Smooth muscle cell (in vitro differentiated cells): Measurements from ENCODE around the gene C16orf86. TPM values are rescaled to one million over a fixed set of nuclear protein-coding genes. Genes with fewer than 3 reads are reported as not detected.

ENCODE experiments used
- DNase-seq: peaks from one replicate; lab custom pipeline; 2025; ENCODE audit not compliant: unreplicated experiment; lab: John Stamatoyannopoulos, UW
- H2AFZ ChIP-seq: fragments of 200-600 bp; sonication (generic); 2 replicates; pipeline ENCODE4 v1.6.0; 2016; ENCODE audit warnings: antibody characterized with exemption, low read depth, mild to moderate bottlenecking
- H3F3A ChIP-seq: fragments of 200-600 bp; sonication (generic); 2 replicates; pipeline ENCODE4 v1.6.0; 2017; ENCODE audit warnings: antibody characterized with exemption, low read depth
- H3K27ac ChIP-seq: fragments of 200-600 bp; sonication (generic); 2 replicates; pipeline ENCODE4 v1.5.1; 2016; ENCODE audit warnings: low read depth, mild to moderate bottlenecking
- H3K27me3 ChIP-seq: fragments of 200-600 bp; sonication (generic); 2 replicates; pipeline ENCODE4 v1.6.1; 2016; ENCODE audit warnings: low read depth, mild to moderate bottlenecking
- H3K36me3 ChIP-seq: fragments of 200-600 bp; sonication (generic); 2 replicates; pipeline ENCODE4 v1.5.1; 2016; ENCODE audit warnings: low read depth
- H3K4me1 ChIP-seq: fragments of 200-600 bp; sonication (generic); 2 replicates; pipeline ENCODE4 v1.5.1; 2016; ENCODE audit warnings: low read depth
- H3K4me2 ChIP-seq: fragments of 200-600 bp; sonication (generic); 2 replicates; pipeline ENCODE4 v1.6.0; 2016; ENCODE audit warnings: mild to moderate bottlenecking
- H3K4me3 ChIP-seq: fragments of 200-600 bp; sonication (generic); 2 replicates; pipeline ENCODE4 v1.5.1; 2016; ENCODE audit warnings: mild to moderate bottlenecking
- H3K79me2 ChIP-seq: fragments of 200-600 bp; sonication (generic); 2 replicates; pipeline ENCODE4 v1.6.0; 2016; ENCODE audit warnings: low read depth, mild to moderate bottlenecking
- H3K9ac ChIP-seq: fragments of 200-600 bp; sonication (generic); 2 replicates; pipeline ENCODE4 v1.6.0; 2016; ENCODE audit warnings: low read depth
- H3K9me3 ChIP-seq: fragments of 200-600 bp; sonication (generic); replicated peaks from 2 replicates; pipeline ENCODE4 v1.5.1; 2016; ENCODE audit warnings: low read depth
- H4K20me1 ChIP-seq: fragments of 200-600 bp; sonication (generic); 2 replicates; pipeline ENCODE4 v1.6.0; 2016; ENCODE audit warnings: low read depth
- WGBS: methylation state at CpG from one replicate; pipeline ENCODE4 v1.1.7; 2016; ENCODE audit warnings: low lambda C conversion rate; 5-methylcytosine and 5-hydroxymethylcytosine counted together
- polyA plus RNA-seq: library from polyadenylated mRNA; unstranded; fragments of >200 nt; fragmentation: Nextera tagmentation; extraction: Ambion mirVana; gene quantifications from 2 replicates; pipeline ENCODE4 v1.2.1, GENCODE V29; 2016
- total RNA-seq: library from RNA; depleted of rRNA; stranded (reverse); fragments of >200 nt; gene quantifications from 2 replicates; pipeline ENCODE4 v1.2.3, GENCODE V29; 2014
- TF ChIP-seq, protein P1 (sequence below): fragments of 200-600 bp; sonication (generic); IDR thresholded peaks from 2 replicates; pipeline ENCODE4 v1.5.1; 2017; ENCODE audit warnings: borderline replicate concordance, mild to moderate bottlenecking, antibody characterized with exemption; ENCODE audit not compliant: insufficient read depth, poor library complexity, severe bottlenecking

The C16orf86 gene
- total and polyA plus RNA-seq, 2 experiments from 2014 or later, result 3.4 to 8.5 TPM

DNA sequence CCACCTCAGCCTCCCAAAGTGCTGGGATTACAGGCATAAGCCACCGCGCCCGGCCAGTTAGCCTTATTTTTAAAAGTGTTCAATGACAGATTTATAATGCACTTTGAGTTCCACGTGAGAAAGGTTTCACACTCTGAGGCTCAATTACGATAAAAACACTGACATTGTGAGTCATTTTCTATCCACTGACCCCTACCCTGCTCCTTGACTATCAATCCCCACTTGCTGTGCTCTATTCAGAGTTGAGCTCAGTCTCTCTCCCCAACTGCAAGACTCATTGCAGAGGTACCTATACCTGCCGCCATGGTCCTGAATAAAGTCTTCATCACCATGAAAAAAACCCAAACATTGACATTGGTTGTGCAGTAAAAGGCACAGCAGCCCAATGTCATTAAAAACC, 44.0 kb downstream of the C16orf86 start:
- H3K4me2 ChIP-seq, result no peak overlapping the region
- H3K9me3 ChIP-seq, result no peaks in the 10 kb centered on the region
- peaks cover 82% of the 10 kb centered on the region for H3K79me2 ChIP-seq
- no peak for DNase-seq
- H3K27me3 ChIP-seq, result no peaks in the 10 kb centered on the region
- no peak overlapping the region for H3K27ac ChIP-seq
- TF ChIP-seq, protein P1, sequence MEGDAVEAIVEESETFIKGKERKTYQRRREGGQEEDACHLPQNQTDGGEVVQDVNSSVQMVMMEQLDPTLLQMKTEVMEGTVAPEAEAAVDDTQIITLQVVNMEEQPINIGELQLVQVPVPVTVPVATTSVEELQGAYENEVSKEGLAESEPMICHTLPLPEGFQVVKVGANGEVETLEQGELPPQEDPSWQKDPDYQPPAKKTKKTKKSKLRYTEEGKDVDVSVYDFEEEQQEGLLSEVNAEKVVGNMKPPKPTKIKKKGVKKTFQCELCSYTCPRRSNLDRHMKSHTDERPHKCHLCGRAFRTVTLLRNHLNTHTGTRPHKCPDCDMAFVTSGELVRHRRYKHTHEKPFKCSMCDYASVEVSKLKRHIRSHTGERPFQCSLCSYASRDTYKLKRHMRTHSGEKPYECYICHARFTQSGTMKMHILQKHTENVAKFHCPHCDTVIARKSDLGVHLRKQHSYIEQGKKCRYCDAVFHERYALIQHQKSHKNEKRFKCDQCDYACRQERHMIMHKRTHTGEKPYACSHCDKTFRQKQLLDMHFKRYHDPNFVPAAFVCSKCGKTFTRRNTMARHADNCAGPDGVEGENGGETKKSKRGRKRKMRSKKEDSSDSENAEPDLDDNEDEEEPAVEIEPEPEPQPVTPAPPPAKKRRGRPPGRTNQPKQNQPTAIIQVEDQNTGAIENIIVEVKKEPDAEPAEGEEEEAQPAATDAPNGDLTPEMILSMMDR, result no peak
- no peak overlapping the region for H3K4me3 ChIP-seq
- H3F3A ChIP-seq, result no peaks in the 10 kb centered on the region
- H3K36me3 ChIP-seq, result no peaks in the 10 kb centered on the region
- WGBS, result 95% methylated on average over 6 of the region's 6 CpGs
- no peak overlapping the region for H2AFZ ChIP-seq
- peaks cover 83% of the 10 kb centered on the region for H4K20me1 ChIP-seq
- H3K4me1 ChIP-seq, result no peaks in the 10 kb centered on the region
- no peak overlapping the region for H3K9ac ChIP-seq

DNA sequence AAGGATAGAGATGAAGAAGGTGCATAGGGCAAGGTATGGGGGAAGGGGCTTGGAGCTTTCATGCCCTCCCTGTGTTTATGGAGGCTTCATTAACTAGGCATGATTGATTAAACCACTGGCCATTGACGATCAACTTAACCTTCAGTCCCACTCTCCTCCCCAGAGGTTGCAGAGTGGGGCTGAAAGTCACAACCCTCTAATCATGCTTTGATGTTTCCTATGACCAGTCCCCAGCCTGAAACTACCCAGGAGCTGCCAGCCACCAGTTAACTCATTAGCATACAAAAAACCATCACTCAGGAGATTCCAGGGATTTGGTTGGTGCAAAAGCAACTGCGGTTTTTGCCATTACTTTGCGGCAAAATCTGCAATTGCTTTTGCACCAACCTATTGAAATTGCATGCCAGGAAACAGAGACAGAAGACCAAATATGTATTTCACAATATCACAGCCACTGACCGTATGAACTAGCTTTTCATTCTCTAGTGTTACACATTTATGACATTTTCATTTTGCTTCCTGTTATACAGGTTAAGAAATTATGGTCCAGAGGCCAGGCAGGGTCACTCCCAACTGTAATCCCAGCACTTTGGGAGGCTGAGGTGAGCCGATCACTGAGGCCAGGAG, 47.1 kb downstream of the C16orf86 start:
- TF ChIP-seq, protein P1, result no peak
- H2AFZ ChIP-seq, result no peak overlapping the region
- peaks cover 7% of the 10 kb centered on the region for H3K4me1 ChIP-seq
- DNase-seq, result no peak
- no peak overlapping the region for H3K27ac ChIP-seq
- H3K79me2 ChIP-seq, result peaks cover 90% of the 10 kb centered on the region
- peaks cover 80% of the 10 kb centered on the region for H4K20me1 ChIP-seq
- H3F3A ChIP-seq, result no peaks in the 10 kb centered on the region
- no peak overlapping the region for H3K4me3 ChIP-seq
- no peak overlapping the region for H3K9ac ChIP-seq
- no peak overlapping the region for H3K4me2 ChIP-seq
- no peaks in the 10 kb centered on the region for H3K27me3 ChIP-seq
- WGBS, result 79% methylated on average over 5 of the region's 5 CpGs
- no peaks in the 10 kb centered on the region for H3K36me3 ChIP-seq
- no peaks in the 10 kb centered on the region for H3K9me3 ChIP-seq

DNA sequence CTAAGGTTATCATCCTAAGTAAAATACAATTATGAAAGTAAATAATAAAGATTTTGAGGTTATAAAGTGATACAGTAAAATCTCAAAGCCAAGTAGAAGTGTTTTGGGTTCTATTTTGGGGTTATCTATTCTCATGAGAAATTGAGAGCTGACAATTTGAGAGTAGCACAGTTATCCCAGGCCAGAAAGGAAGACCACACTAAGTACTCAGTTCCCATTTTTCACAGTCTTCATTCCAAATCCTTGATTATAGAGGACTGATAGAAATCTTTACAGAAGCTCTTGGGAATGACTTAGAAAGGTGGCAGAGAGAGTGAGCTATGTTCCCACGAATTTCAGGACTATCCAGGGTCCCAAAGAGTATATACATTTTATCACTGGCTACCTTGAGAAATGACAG, 47.9 kb downstream of the C16orf86 start:
- H3K9ac ChIP-seq, result no peak overlapping the region
- no peaks in the 10 kb centered on the region for H3K9me3 ChIP-seq
- no peak overlapping the region for H3K4me3 ChIP-seq
- DNase-seq, result no peak
- WGBS, result 79% methylated on average over 1 of the region's 1 CpG
- H4K20me1 ChIP-seq, result peaks cover 73% of the 10 kb centered on the region
- no peaks in the 10 kb centered on the region for H3K36me3 ChIP-seq
- TF ChIP-seq, protein P1, result no peak
- H3K4me1 ChIP-seq, result peaks cover 7% of the 10 kb centered on the region
- H3F3A ChIP-seq, result no peaks in the 10 kb centered on the region
- no peak overlapping the region for H3K27ac ChIP-seq
- no peak overlapping the region for H2AFZ ChIP-seq
- no peak overlapping the region for H3K4me2 ChIP-seq
- peaks cover 85% of the 10 kb centered on the region for H3K79me2 ChIP-seq
- H3K27me3 ChIP-seq, result no peaks in the 10 kb centered on the region

DNA sequence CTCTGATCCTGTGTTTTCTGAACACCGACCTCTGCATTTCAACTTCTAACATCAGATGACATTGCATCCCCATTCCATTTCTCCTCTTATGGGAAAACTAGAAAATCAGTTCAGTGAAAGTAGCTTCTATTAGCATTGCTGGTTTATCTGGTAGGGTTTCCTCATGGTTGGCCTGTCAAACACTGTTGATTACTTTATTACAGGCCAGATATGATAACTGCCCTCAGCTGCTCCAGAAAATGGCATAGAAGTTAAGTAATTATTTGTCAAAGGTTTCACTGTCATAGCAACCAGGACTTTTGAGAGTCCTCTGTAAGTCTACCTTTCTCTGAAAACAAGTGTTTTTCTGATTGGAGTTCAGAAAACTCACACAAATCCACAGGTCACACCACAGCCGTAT, 49.5 kb downstream of the C16orf86 start:
- Histone ChIP-seq H3K4me2 (no peak overlapping the region), H4K20me1 (peaks cover 57% of the 10 kb centered on the region), H3K79me2 (peaks cover 70% of the 10 kb centered on the region), H3K4me3 (no peak overlapping the region), H3K9ac (no peak overlapping the region), H3K27me3 (no peaks in the 10 kb centered on the region), H3F3A (no peaks in the 10 kb centered on the region), H3K36me3 (no peaks in the 10 kb centered on the region), H3K4me1 (peaks cover 13% of the 10 kb centered on the region), H3K27ac (no peak overlapping the region), H2AFZ (no peak overlapping the region), H3K9me3 (no peaks in the 10 kb centered on the region)
- no peak for DNase-seq
- TF ChIP-seq, protein P1, result no peak
- WGBS, result 97% methylated on average over 2 of the region's 2 CpGs
